ENCODE measurements around the gene KCNJ16.

KCNJ16 gene

GRCh38 chr17:70078994-70079531 lies 4.0 kb downstream of the KCNJ16 start:
- in situ Hi-C loops (cut with HindIII; ENCODE audit: low sequenced_read_pairs): no loop called here
- no peak for DNase-seq (ENCODE audit: low read depth, low spot score)
- TF ChIP-seq, protein P1, sequence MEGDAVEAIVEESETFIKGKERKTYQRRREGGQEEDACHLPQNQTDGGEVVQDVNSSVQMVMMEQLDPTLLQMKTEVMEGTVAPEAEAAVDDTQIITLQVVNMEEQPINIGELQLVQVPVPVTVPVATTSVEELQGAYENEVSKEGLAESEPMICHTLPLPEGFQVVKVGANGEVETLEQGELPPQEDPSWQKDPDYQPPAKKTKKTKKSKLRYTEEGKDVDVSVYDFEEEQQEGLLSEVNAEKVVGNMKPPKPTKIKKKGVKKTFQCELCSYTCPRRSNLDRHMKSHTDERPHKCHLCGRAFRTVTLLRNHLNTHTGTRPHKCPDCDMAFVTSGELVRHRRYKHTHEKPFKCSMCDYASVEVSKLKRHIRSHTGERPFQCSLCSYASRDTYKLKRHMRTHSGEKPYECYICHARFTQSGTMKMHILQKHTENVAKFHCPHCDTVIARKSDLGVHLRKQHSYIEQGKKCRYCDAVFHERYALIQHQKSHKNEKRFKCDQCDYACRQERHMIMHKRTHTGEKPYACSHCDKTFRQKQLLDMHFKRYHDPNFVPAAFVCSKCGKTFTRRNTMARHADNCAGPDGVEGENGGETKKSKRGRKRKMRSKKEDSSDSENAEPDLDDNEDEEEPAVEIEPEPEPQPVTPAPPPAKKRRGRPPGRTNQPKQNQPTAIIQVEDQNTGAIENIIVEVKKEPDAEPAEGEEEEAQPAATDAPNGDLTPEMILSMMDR (IDR thresholded peaks at IDR 0.05; ENCODE audit: low read depth, low read length): no peak
- no peak overlapping the region for H3K4me3 ChIP-seq (ENCODE audit: low read depth, low read length)

- no peak overlapping the region for H3K4me3 ChIP-seq (ENCODE audit: low read depth, low read length)
- in situ Hi-C loops (cut with HindIII; ENCODE audit: low sequenced_read_pairs): no loop called here
- TF ChIP-seq, protein P1 (IDR thresholded peaks at IDR 0.05; ENCODE audit: low read depth, low read length): no peak
- peak; percentile 76 for DNase-seq (ENCODE audit: low read depth, low spot score)
These were observed 5.7 kb downstream of the KCNJ16 start for GRCh38 chr17:70080541-70081347.

- H3K4me3 ChIP-seq (ENCODE audit: low read depth, low read length): no peak overlapping the region
- TF ChIP-seq, protein P1 (IDR thresholded peaks at IDR 0.05; ENCODE audit: low read depth, low read length): no peak
- in situ Hi-C loops (cut with HindIII; ENCODE audit: low sequenced_read_pairs): no loop called here
- no peak for DNase-seq (ENCODE audit: low read depth, low spot score)
These were observed 6.9 kb downstream of the KCNJ16 start for GRCh38 chr17:70081885-70082284.

DNA sequence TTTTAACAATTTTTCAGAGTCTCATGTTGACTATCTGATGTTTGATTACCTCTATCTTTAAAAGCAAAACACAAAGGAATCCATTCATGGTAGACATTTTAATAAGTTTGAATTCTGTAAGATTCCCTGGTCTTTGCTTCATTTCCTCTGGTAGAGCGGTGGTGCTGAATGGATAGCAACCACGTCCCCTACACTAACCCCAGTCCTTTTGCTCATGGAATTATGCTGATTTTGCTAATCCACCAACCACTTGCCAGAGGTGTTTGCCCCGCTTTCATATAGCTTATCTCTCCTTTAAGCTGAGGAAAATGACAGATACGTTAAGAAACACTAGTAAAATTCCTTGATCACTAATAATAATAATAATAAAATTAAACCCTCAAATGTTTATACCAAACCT lies 9.5 kb downstream of the KCNJ16 start:
- in situ Hi-C loops (cut with HindIII; ENCODE audit: low sequenced_read_pairs): no loop called here
- no peak overlapping the region for H3K4me3 ChIP-seq (ENCODE audit: low read depth, low read length)
- TF ChIP-seq, protein P1 (IDR thresholded peaks at IDR 0.05; ENCODE audit: low read depth, low read length): no peak
- DNase-seq (ENCODE audit: low read depth, low spot score): no peak

DNA sequence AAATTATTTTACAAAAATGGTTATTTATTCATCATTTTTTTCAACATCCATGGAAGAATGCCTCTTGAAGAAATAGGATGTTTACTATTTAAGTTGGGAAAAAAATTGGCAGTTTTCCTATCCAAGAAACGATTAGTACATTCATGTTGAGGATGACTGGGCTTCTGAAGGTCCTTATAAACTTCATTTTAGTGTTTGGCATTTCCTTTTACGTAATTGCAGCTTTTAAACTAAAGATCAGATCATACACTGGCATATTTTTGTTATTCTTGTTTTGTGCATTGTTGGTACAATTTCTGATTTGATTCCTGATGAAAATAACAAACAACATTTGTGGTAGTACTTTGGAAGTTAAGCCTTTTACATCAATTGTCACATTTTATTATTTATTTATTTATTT lies 11.5 kb downstream of the KCNJ16 start:
- TF ChIP-seq, protein P1 (IDR thresholded peaks at IDR 0.05; ENCODE audit: low read depth, low read length): no peak
- DNase-seq (ENCODE audit: low read depth, low spot score): no peak
- in situ Hi-C loops (cut with HindIII; ENCODE audit: low sequenced_read_pairs): no loop called here
- H3K4me3 ChIP-seq (ENCODE audit: low read depth, low read length): no peak overlapping the region

- DNase-seq (ENCODE audit: low read depth, low spot score): no peak
- no peak overlapping the region for H3K4me3 ChIP-seq (ENCODE audit: low read depth, low read length)
- TF ChIP-seq, protein P1 (IDR thresholded peaks at IDR 0.05; ENCODE audit: low read depth, low read length): no peak
- in situ Hi-C loops (cut with HindIII; ENCODE audit: low sequenced_read_pairs): no loop called here
These were observed 14.6 kb downstream of the KCNJ16 start for GRCh38 chr17:70089513-70090148.

All from astrocyte of the spinal cord (primary cell).